GM23338 (cell line): ENCODE results near the gene NDUFAB1. TPM values are rescaled to one million over a fixed set of nuclear protein-coding genes. Genes with fewer than 3 reads are reported as not detected.
A peak's percentile ranks its signal among the peaks of the same experiment; 100 is the strongest.

Experiments
- ATAC-seq: fragments of 200-7000 bp; cut with Tn5 transposase; 3 replicates; pipeline ENCODE4 v1.9.1; 2020
- DNase-seq: peaks from one replicate; pipeline ENCODE4 v3.0.0-alpha.2; 2015; ENCODE audit warnings: low spot score
- H2AFZ ChIP-seq: fragments of 200-600 bp; sonication (generic); 2 replicates; pipeline ENCODE4 v1.8.0; 2016; ENCODE audit warnings: antibody characterized with exemption, mild to moderate bottlenecking, moderate library complexity
- H3F3A ChIP-seq: fragments of 200-600 bp; sonication (generic); replicated peaks from 2 replicates; pipeline ENCODE4 v1.8.0; 2017; ENCODE audit warnings: antibody characterized with exemption, mixed run types, low read depth
- H3K27ac ChIP-seq: fragments of 200-600 bp; sonication (generic); 2 replicates; pipeline ENCODE4 v1.6.1; 2016; ENCODE audit warnings: low read depth
- H3K27me3 ChIP-seq: fragments of 200-600 bp; sonication (generic); 2 replicates; pipeline ENCODE4 v1.8.0; 2016; ENCODE audit warnings: mild to moderate bottlenecking, mixed run types, moderate library complexity; ENCODE audit not compliant: insufficient read depth
- H3K36me3 ChIP-seq: fragments of 200-600 bp; sonication (generic); 2 replicates; pipeline ENCODE4 v1.8.0; 2016; ENCODE audit warnings: mild to moderate bottlenecking; ENCODE audit not compliant: insufficient read depth
- H3K4me1 ChIP-seq: fragments of 200-600 bp; sonication (generic); 2 replicates; pipeline ENCODE4 v1.8.0; 2016; ENCODE audit warnings: mild to moderate bottlenecking, moderate library complexity; ENCODE audit not compliant: insufficient read depth
- H3K4me2 ChIP-seq: fragments of 200-600 bp; sonication (generic); 2 replicates; pipeline ENCODE4 v1.7.1; 2017; ENCODE audit warnings: mixed run types
- H3K4me3 ChIP-seq: fragments of 200-600 bp; sonication (generic); 2 replicates; pipeline ENCODE4 v1.6.1; 2016; ENCODE audit warnings: mixed run types
- H3K79me2 ChIP-seq: fragments of 200-600 bp; sonication (generic); replicated peaks from 2 replicates; pipeline ENCODE4 v1.8.0; 2017; ENCODE audit warnings: mild to moderate bottlenecking; ENCODE audit not compliant: insufficient read depth
- H3K9me2 ChIP-seq: fragments of 200-600 bp; sonication (generic); 2 replicates; pipeline ENCODE4 v1.8.0; 2017; ENCODE audit not compliant: insufficient read depth
- H4K20me1 ChIP-seq: fragments of 200-600 bp; sonication (generic); replicated peaks from 2 replicates; pipeline ENCODE4 v1.8.0; 2017; ENCODE audit warnings: mild to moderate bottlenecking; ENCODE audit not compliant: insufficient read depth
- H3K27ac Mint-ChIP-seq: 2 replicates; pipeline ENCODE4 v1.8.0; 2020; ENCODE audit warnings: inconsistent platforms, mild to moderate bottlenecking, moderate library complexity, mixed read lengths
- H3K27me3 Mint-ChIP-seq: 3 replicates; pipeline ENCODE4 v1.8.0; 2022; ENCODE audit warnings: low read depth, mild to moderate bottlenecking, moderate library complexity, mixed read lengths, inconsistent platforms; ENCODE audit not compliant: insufficient read depth, poor library complexity
- H3K36me3 Mint-ChIP-seq: 3 replicates; pipeline ENCODE4 v1.8.0; 2021; ENCODE audit warnings: low read depth, mild to moderate bottlenecking, inconsistent platforms, moderate library complexity, mixed read lengths
- H3K4me1 Mint-ChIP-seq: 3 replicates; pipeline ENCODE4 v1.8.0; 2020; ENCODE audit warnings: mild to moderate bottlenecking, inconsistent platforms, mixed read lengths
- H3K4me3 Mint-ChIP-seq: 3 replicates; pipeline ENCODE4 v1.8.0; 2021; ENCODE audit warnings: moderate library complexity, mild to moderate bottlenecking, inconsistent platforms, mixed read lengths
- H3K9me3 Mint-ChIP-seq: 3 replicates; pipeline ENCODE4 v1.8.0; 2020; ENCODE audit warnings: moderate library complexity, mild to moderate bottlenecking, inconsistent platforms, mixed read lengths
- CREB1 ChIP-seq: fragments of 250-450 bp; sonication (Bioruptor Pico); IDR thresholded peaks from 2 replicates; pipeline ENCODE4 v1.5.0; 2020; ENCODE audit warnings: low read depth, mild to moderate bottlenecking, moderate library complexity
- CTCF ChIP-seq, 2 experiments: fragments of 200-600 bp in 1 of 2; sonication (generic) in 1 of 2; conservative IDR thresholded peaks; 2 replicates each; pipeline versions ENCODE4 v1.5.1 to v1.6.1; 2016 to 2017; ENCODE audit warnings: antibody characterized with exemption in 2 of 2, low read depth in 2 of 2, mild to moderate bottlenecking in 2 of 2, moderate library complexity in 1 of 2
- ETS1 ChIP-seq: IDR thresholded peaks from 2 replicates; pipeline ENCODE4 v1.6.1; 2016; ENCODE audit warnings: antibody characterized with exemption
- EZH2 ChIP-seq: fragments of 200-600 bp; sonication (generic); IDR thresholded peaks from one replicate; pipeline ENCODE4 v1.8.0; 2017; ENCODE audit warnings: antibody characterized with exemption, mild to moderate bottlenecking, low read depth; ENCODE audit not compliant: unreplicated experiment
- EZH2phosphoT487 ChIP-seq: fragments of 200-600 bp; sonication (generic); IDR thresholded peaks from one replicate; pipeline ENCODE4 v1.8.1; 2018; ENCODE audit warnings: antibody characterized with exemption; ENCODE audit not compliant: unreplicated experiment
- JUNB ChIP-seq: IDR thresholded peaks from one replicate; pipeline ENCODE4 v1.6.1; 2016; ENCODE audit warnings: antibody characterized with exemption; ENCODE audit not compliant: unreplicated experiment
- NANOG ChIP-seq: IDR thresholded peaks from 2 replicates; pipeline ENCODE4 v1.6.1; 2016; ENCODE audit warnings: antibody characterized with exemption, borderline replicate concordance
- POLR2AphosphoS5 ChIP-seq: IDR thresholded peaks from 2 replicates; pipeline ENCODE4 v1.6.1; 2016; ENCODE audit warnings: antibody characterized with exemption, low read depth
- REST ChIP-seq: IDR thresholded peaks from one replicate; pipeline ENCODE4 v1.6.1; 2018; ENCODE audit warnings: antibody characterized with exemption; ENCODE audit not compliant: unreplicated experiment
- STAT1 ChIP-seq: IDR thresholded peaks from one replicate; pipeline ENCODE4 v1.6.1; 2016; ENCODE audit warnings: antibody characterized with exemption; ENCODE audit not compliant: unreplicated experiment
- ZNF114 ChIP-seq: fragments of 250-450 bp; sonication (Bioruptor Pico); IDR thresholded peaks from 2 replicates; pipeline ENCODE4 v1.5.0; 2020; ENCODE audit warnings: mild to moderate bottlenecking, moderate library complexity
- ZNF331 ChIP-seq: fragments of 250-450 bp; sonication (Bioruptor Pico); IDR thresholded peaks from 2 replicates; pipeline ENCODE4 v1.5.0; 2020; ENCODE audit warnings: low read depth, mild to moderate bottlenecking, moderate library complexity
- ZNF462 ChIP-seq: fragments of 250-450 bp; sonication (Bioruptor Pico); IDR thresholded peaks from 2 replicates; pipeline ENCODE4 v1.5.0; 2020; ENCODE audit warnings: mild to moderate bottlenecking, moderate library complexity
- polyA plus RNA-seq: library from polyadenylated mRNA; unstranded; fragments of >200 nt; fragmentation: Nextera tagmentation; extraction: Ambion mirVana; gene quantifications from 2 replicates; pipeline ENCODE4 v1.2.1, GENCODE V29; 2016
- total RNA-seq: library from RNA; depleted of rRNA; stranded (reverse); fragments of >200 nt; shearing (Covaris generic); gene quantifications from 2 replicates; pipeline ENCODE4 v1.2.3, GENCODE V29; 2014

Gene NDUFAB1
- total and polyA plus RNA-seq, 2 experiments from 2014 or later, result 136 to 477 TPM

GRCh38 chr16:23572394-23572793, 23.7 kb downstream of the NDUFAB1 start:
- Mint-ChIP-seq H3K4me3 (no peak overlapping the region), H3K27ac (no peak overlapping the region), H3K4me1 (no peaks in the 10 kb centered on the region), H3K9me3 (no peaks in the 10 kb centered on the region), H3K36me3 (peaks cover 63% of the 10 kb centered on the region), H3K27me3 (peaks cover 3% of the 10 kb centered on the region)
- Histone ChIP-seq H3K9me2 (no peaks in the 10 kb centered on the region), H3F3A (no peaks in the 10 kb centered on the region), H3K27ac (0 out of 2 replicates have a peak overlapping the region, but pooled peaks have one; percentile 32), H3K79me2 (no peaks in the 10 kb centered on the region), H3K36me3 (peaks cover 40% of the 10 kb centered on the region), H3K4me2 (no peak overlapping the region), H3K27me3 (no peaks in the 10 kb centered on the region), H4K20me1 (no peaks in the 10 kb centered on the region; the same call in 1 of the 2 replicates), H2AFZ (no peak overlapping the region), H3K4me1 (no peaks in the 10 kb centered on the region), H3K4me3 (no peak overlapping the region)
- TF ChIP-seq ZNF114 (CRISPR knock-in tag) (no peak), CREB1 (CRISPR knock-in tag) (no peak), REST (no peak), CTCF (conservative IDR thresholded peaks at IDR 0.05; ENCODE audit: low read depth in 2 of 2) (no peak), STAT1 (no peak), POLR2AphosphoS5 (no peak), NANOG (no peak), ZNF331 (CRISPR knock-in tag) (no peak), EZH2 (no peak), ETS1 (no peak), EZH2phosphoT487 (no peak), JUNB (no peak), ZNF462 (CRISPR knock-in tag) (no peak)
- DNase-seq (no peak), ATAC-seq (no peak)
